Measurements from ENCODE around the gene DDTL. TPM values are rescaled to one million over a fixed set of nuclear protein-coding genes. Genes with fewer than 3 reads are reported as not detected.

The DDTL gene
- total RNA-seq, 2 donors from 2014 or later: 4.5 TPM; not detected in 1

Other genes starting within 250 kb of the DDTL start
- gene ZNF70, start 215.8 kb upstream of the DDTL start, total RNA-seq: 1 to 10 TPM; 3.7 to 3.8 TPM
- gene VPREB3, start 212.5 kb upstream of the DDTL start, total RNA-seq: 1 to 10 TPM in 1 of 2 donors, under 1 TPM in 1; 0.61 to 1.1 TPM
- not detected for gene C22orf15, start 203.9 kb upstream of the DDTL start, total RNA-seq
- gene CHCHD10, start 198.9 kb upstream of the DDTL start, total RNA-seq: 100 to 1,000 TPM; 413 to 538 TPM
- 1 to 10 TPM; 1.6 to 4.6 TPM for gene MMP11, start 194.0 kb upstream of the DDTL start, total RNA-seq
- gene SMARCB1, start 179.9 kb upstream of the DDTL start, total RNA-seq: 10 to 100 TPM; 65.9 to 79.3 TPM
- 10 to 100 TPM in 1 of 2 donors, 1 to 10 TPM in 1; 7.7 to 26.6 TPM for gene DERL3, start 127.9 kb upstream of the DDTL start, total RNA-seq
- 10 to 100 TPM in 1 of 2 donors, 1 to 10 TPM in 1; 9.8 to 13.7 TPM for gene SLC2A11, start 109.0 kb upstream of the DDTL start, total RNA-seq
- 100 to 1,000 TPM; 215 to 286 TPM for gene MIF, start 72.5 kb upstream of the DDTL start, total RNA-seq
- gene GSTT2B, start 5.7 kb upstream of the DDTL start, total RNA-seq: under 1 TPM in 1 of 2 donors, not detected in 1; 0.73 TPM
- gene DDT, start 7.6 kb downstream of the DDTL start, total RNA-seq: 100 to 1,000 TPM; 189 to 247 TPM
- under 1 TPM in 1 of 2 donors, not detected in 1; 0.89 TPM for gene GSTT2, start 13.2 kb downstream of the DDTL start, total RNA-seq
- gene GSTT4, start 38.6 kb downstream of the DDTL start, total RNA-seq: not detected
- 10 to 100 TPM; 63.0 to 81.6 TPM for gene CABIN1, start 44.4 kb downstream of the DDTL start, total RNA-seq
- 1 to 10 TPM; 1.9 to 2.7 TPM for gene SUSD2, start 214.6 kb downstream of the DDTL start, total RNA-seq

Measured in left colon (tissue), 2 donors.